Heart left ventricle (tissue), 13 donors: ENCODE measurements around the gene HLA-DMB.

Source experiments
- POLR2A ChIP-seq, 2 donors: fragments of 450-650 bp; IDR thresholded peaks; one replicate each; pipeline ENCODE4 v1.6.1; 2017; ENCODE audit warnings: antibody characterized with exemption in 2 of 2, mild to moderate bottlenecking in 2 of 2, moderate library complexity in 2 of 2
- TF ChIP-seq, protein P1 (sequence below), 12 donors: fragments of 200-600 bp; sonication (generic) in 4 of 12; IDR thresholded peaks; one replicate each; pipeline versions ENCODE4 v1.5.0 to v1.8.0; 2018 to 2022; ENCODE audit warnings: antibody characterized with exemption in 12 of 12, mild to moderate bottlenecking in 5 of 12
- donor health status: ischemic (EF 13 %, LVEDD 7.1; RV severe dilation, severe dysfunction).
- donor health status: DM: no; HTN: yes; CAD: no.
- donor health status: DM: no; HTN: no; CAD: no.
- donor health status: ischemic (EF 25% LVEDD 6.9; RV normal size, moderate dysfunction).
- donor health status: ischemic (EF 25% LVEDD 5.7; RV mildly dilated, moderate dysfunction).
- donor health status: ischemic (EF 35%, LVEDD 5.7; RV mildly dilated, moderate dysfunction).
- donor health status: nonischemic (EF 11% LVEDD 7.7; RV severe dilation, severe dysfunction).
- donor health status: DM: yes; HTN: yes; CAD: no.
- donor health status: PGD.
- donor health status: ischemic (EF 29% LVEDD 5.4; RV normal size, mild dysfunction).
- donor health status: nonischemic (EF 23%, LVEDD 6.1; RV moderate dilation, normal function).

DNA sequence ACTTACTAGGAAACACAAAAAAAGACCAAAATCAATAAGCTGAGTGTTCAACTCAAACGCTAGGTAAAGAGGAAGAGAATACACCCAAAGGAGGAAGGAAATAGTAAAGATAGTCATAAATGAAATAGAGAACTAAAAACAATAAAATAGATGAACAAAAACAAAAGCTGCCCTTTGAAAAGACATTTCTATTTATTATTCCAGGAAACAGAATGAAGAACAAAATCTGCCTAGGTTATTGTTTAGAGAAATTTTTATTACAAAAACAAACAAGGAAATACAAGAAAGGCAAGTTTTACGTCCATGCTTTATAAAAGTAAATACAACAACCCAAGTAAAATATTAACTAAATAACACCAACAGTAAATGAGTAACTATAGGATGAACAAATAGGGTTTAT is 20.1 kb downstream of the HLA-DMB start:
- TF ChIP-seq POLR2A (IDR thresholded peaks at IDR 0.05), result no peak
- TF ChIP-seq, protein P1, sequence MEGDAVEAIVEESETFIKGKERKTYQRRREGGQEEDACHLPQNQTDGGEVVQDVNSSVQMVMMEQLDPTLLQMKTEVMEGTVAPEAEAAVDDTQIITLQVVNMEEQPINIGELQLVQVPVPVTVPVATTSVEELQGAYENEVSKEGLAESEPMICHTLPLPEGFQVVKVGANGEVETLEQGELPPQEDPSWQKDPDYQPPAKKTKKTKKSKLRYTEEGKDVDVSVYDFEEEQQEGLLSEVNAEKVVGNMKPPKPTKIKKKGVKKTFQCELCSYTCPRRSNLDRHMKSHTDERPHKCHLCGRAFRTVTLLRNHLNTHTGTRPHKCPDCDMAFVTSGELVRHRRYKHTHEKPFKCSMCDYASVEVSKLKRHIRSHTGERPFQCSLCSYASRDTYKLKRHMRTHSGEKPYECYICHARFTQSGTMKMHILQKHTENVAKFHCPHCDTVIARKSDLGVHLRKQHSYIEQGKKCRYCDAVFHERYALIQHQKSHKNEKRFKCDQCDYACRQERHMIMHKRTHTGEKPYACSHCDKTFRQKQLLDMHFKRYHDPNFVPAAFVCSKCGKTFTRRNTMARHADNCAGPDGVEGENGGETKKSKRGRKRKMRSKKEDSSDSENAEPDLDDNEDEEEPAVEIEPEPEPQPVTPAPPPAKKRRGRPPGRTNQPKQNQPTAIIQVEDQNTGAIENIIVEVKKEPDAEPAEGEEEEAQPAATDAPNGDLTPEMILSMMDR (IDR thresholded peaks at IDR 0.05), result no peak
